Measurements from ENCODE around the gene FAM114A1. TPM values are rescaled to one million over a fixed set of nuclear protein-coding genes. Genes with fewer than 3 reads are reported as not detected.
"Not testable (repeated sequence)": the region's sequence is repeated elsewhere in the genome, so short reads cannot be mapped to it uniquely, and the experiment has no call there.

The FAM114A1 gene
- total RNA-seq, 2 donors from 2014 or later = 57.7 to 73.2 TPM

- no peak overlapping the region for H3K27ac ChIP-seq
- no peaks in the 10 kb centered on the region for H3K27me3 ChIP-seq
- TF ChIP-seq CTCF (IDR thresholded peaks at IDR 0.05) = no peak
- no peaks in the 10 kb centered on the region for H3K9me3 ChIP-seq
- H3K4me1 ChIP-seq = no peaks in the 10 kb centered on the region
- no peaks in the 10 kb centered on the region for H3K36me3 ChIP-seq
- H3K4me3 ChIP-seq = no peak overlapping the region
- DNase-seq (ENCODE audit: low spot score) = no peak
Measured at GRCh38 chr4:38983291-38983690, 115.7 kb downstream of the FAM114A1 start.

GRCh38 chr4:38983787-38984598, 116.4 kb downstream of the FAM114A1 start:
- Histone ChIP-seq H3K4me3 (no peak overlapping the region), H3K9me3 (no peaks in the 10 kb centered on the region), H3K36me3 (no peaks in the 10 kb centered on the region), H3K27ac (no peak overlapping the region), H3K4me1 (no peaks in the 10 kb centered on the region), H3K27me3 (no peaks in the 10 kb centered on the region)
- no peak for TF ChIP-seq CTCF (IDR thresholded peaks at IDR 0.05)
- DNase-seq (ENCODE audit: low spot score) = no peak

GRCh38 chr4:38985410-38986100, 117.9 kb downstream of the FAM114A1 start:
- Histone ChIP-seq H3K36me3 (no peaks in the 10 kb centered on the region), H3K4me1 (no peaks in the 10 kb centered on the region), H3K27ac (no peak overlapping the region), H3K9me3 (no peaks in the 10 kb centered on the region), H3K27me3 (no peaks in the 10 kb centered on the region), H3K4me3 (no peak overlapping the region)
- no peak for TF ChIP-seq CTCF (IDR thresholded peaks at IDR 0.05)
- DNase-seq (ENCODE audit: low spot score) = no peak

GRCh38 chr4:38987491-38987890, 119.9 kb downstream of the FAM114A1 start:
- Histone ChIP-seq H3K27me3 (no peaks in the 10 kb centered on the region), H3K4me1 (no peaks in the 10 kb centered on the region), H3K9me3 (no peaks in the 10 kb centered on the region), H3K27ac (no peak overlapping the region), H3K36me3 (no peaks in the 10 kb centered on the region), H3K4me3 (no peak overlapping the region)
- TF ChIP-seq CTCF (IDR thresholded peaks at IDR 0.05) = no peak
- DNase-seq (ENCODE audit: low spot score) = no peak

GRCh38 chr4:38988353-38988752, 120.7 kb downstream of the FAM114A1 start:
- not testable (repeated sequence) for DNase-seq (ENCODE audit: low spot score); H3K9me3 ChIP-seq; H3K4me1 ChIP-seq; H3K4me3 ChIP-seq; H3K27ac ChIP-seq; H3K36me3 ChIP-seq; H3K27me3 ChIP-seq

GRCh38 chr4:38989487-38989886, 121.9 kb downstream of the FAM114A1 start:
- DNase-seq (ENCODE audit: low spot score) = no peak
- no peaks in the 10 kb centered on the region for H3K4me1 ChIP-seq
- TF ChIP-seq CTCF (IDR thresholded peaks at IDR 0.05) = no peak
- no peak overlapping the region for H3K27ac ChIP-seq
- no peaks in the 10 kb centered on the region for H3K9me3 ChIP-seq
- no peaks in the 10 kb centered on the region for H3K36me3 ChIP-seq
- H3K27me3 ChIP-seq = no peaks in the 10 kb centered on the region
- H3K4me3 ChIP-seq = no peak overlapping the region
